A549 (cell line): ENCODE data around the gene PTPN1. TPM values are rescaled to one million over a fixed set of nuclear protein-coding genes. Genes with fewer than 3 reads are reported as not detected.

Experiments
- ATAC-seq, 2 experiments: fragments of 200-7000 bp in 1 of 2; fragments of >200 bp in 1 of 2; cut with Nextera tagmentation in 1 of 2; cut with Tn5 transposase in 1 of 2; 3 replicates each; pipeline versions ENCODE4 v1.8.0 to v1.9.1; 2018 to 2020; ENCODE audit warnings: mild to moderate bottlenecking in 1 of 2, moderate library complexity in 1 of 2
- CTCF ChIA-PET: fragments of 300-600 bp; sonication (Branson Sonifier 250); formaldehyde crosslinking; extraction: SDS; loops from one replicate; lab custom pipeline; 2021; ENCODE audit warnings: antibody characterized with exemption, inconsistent platforms; lab: Yijun Ruan, JAX
- POLR2A ChIA-PET: fragments of 350-600 bp; formaldehyde crosslinking; extraction: SDS; loops from one replicate; lab custom pipeline; 2021; ENCODE audit warnings: antibody characterized with exemption, inconsistent platforms; lab: Yijun Ruan, JAX
- DNase-seq, 2 experiments: peaks; one replicate each; pipeline versions ENCODE4 v3.0.0 to v3.0.0-alpha.2; 2011 to 2016; ENCODE audit warnings: low read depth in 1 of 2, low spot score in 1 of 2
- FAIRE-seq: peaks from 2 replicates; lab custom pipeline; 2011; peaks lifted over from hg19 to GRCh38; lab: Jason Lieb, UNC
- H3K27ac ChIP-seq, 2 experiments: fragments of >200 bp; sonication (Bioruptor Twin); formaldehyde crosslinking; 3 replicates each; pipeline ENCODE4 v1.5.1; 2016 to 2017
- H3K4me1 ChIP-seq: fragments of >200 bp; sonication (Bioruptor Twin); formaldehyde crosslinking; 3 replicates; pipeline ENCODE4 v1.6.1; 2016
- H3K4me2 ChIP-seq: fragments of >200 bp; sonication (Bioruptor Twin); formaldehyde crosslinking; 3 replicates; pipeline ENCODE4 v1.6.1; 2016
- H3K4me3 ChIP-seq: fragments of >200 bp; sonication (Bioruptor Twin); formaldehyde crosslinking; 3 replicates; pipeline ENCODE4 v1.5.1; 2016
- H3K9me3 ChIP-seq: fragments of >200 bp; sonication (Bioruptor Twin); formaldehyde crosslinking; 3 replicates; pipeline ENCODE4 v1.6.1; 2016
- BCL3 ChIP-seq: fragments of >200 bp; sonication (Bioruptor Twin); formaldehyde crosslinking; IDR thresholded peaks from 3 replicates; pipeline ENCODE4 v1.6.1; 2016
- CHD2 ChIP-seq: fragments of 150-350 bp; IDR thresholded peaks from 2 replicates; pipeline ENCODE4 v1.6.1; 2014; ENCODE audit warnings: low read length; ENCODE audit not compliant: partially characterized antibody
- EHMT2 ChIP-seq: fragments of 200-600 bp; sonication (generic); IDR thresholded peaks from 2 replicates; pipeline ENCODE4 v1.6.1; 2016; ENCODE audit warnings: antibody characterized with exemption, low read depth, mild to moderate bottlenecking, moderate library complexity
- ELK1 ChIP-seq: fragments of 150-350 bp; IDR thresholded peaks from 2 replicates; pipeline ENCODE4 v1.6.1; 2014; ENCODE audit warnings: low read depth, mild to moderate bottlenecking, low read length
- EP300 ChIP-seq, 2 experiments: fragments of >200 bp; sonication (Bioruptor Twin); formaldehyde crosslinking; IDR thresholded peaks; 2 replicates in 1 of 2; 3 replicates in 1 of 2; pipeline ENCODE4 v1.6.1; 2016 to 2017
- ESRRA ChIP-seq: fragments of 150-350 bp; IDR thresholded peaks from 2 replicates; pipeline ENCODE4 v1.6.1; 2014; ENCODE audit warnings: mild to moderate bottlenecking, low read length, borderline replicate concordance
- FOXS1 ChIP-seq: fragments of 250-450 bp; sonication (Bioruptor Pico); IDR thresholded peaks from 2 replicates; pipeline ENCODE4 v1.5.0; 2020; ENCODE audit warnings: mild to moderate bottlenecking, moderate library complexity
- HOXB5 ChIP-seq: fragments of 250-450 bp; sonication (Bioruptor Pico); IDR thresholded peaks from 2 replicates; pipeline ENCODE4 v1.5.0; 2020; ENCODE audit warnings: mild to moderate bottlenecking, moderate library complexity
- JUNB ChIP-seq: fragments of >200 bp; sonication (Bioruptor Twin); formaldehyde crosslinking; IDR thresholded peaks from 2 replicates; pipeline ENCODE4 v1.6.1; 2016
- MAFK ChIP-seq: fragments of 450-650 bp; IDR thresholded peaks from 2 replicates; pipeline ENCODE4 v1.6.1; 2014; ENCODE audit not compliant: partially characterized antibody
- RAD21 ChIP-seq, 2 experiments: fragments of >200 bp in 1 of 2; sonication (Bioruptor Twin) in 1 of 2; formaldehyde crosslinking in 1 of 2; IDR thresholded peaks in 1 of 2; conservative IDR thresholded peaks in 1 of 2; 2 replicates in 1 of 2; 3 replicates in 1 of 2; pipeline ENCODE4 v1.6.1; 2012 to 2018; ENCODE audit warnings: inconsistent platforms in 1 of 2
- RARB ChIP-seq: fragments of 250-450 bp; sonication (Bioruptor Pico); IDR thresholded peaks from 2 replicates; pipeline ENCODE4 v1.8.0; 2021; ENCODE audit warnings: mild to moderate bottlenecking, moderate library complexity
- SMC3 ChIP-seq: fragments of >200 bp; sonication (Bioruptor Twin); formaldehyde crosslinking; IDR thresholded peaks from 3 replicates; pipeline ENCODE4 v1.6.1; 2018; ENCODE audit warnings: inconsistent platforms
- SREBF2 ChIP-seq: fragments of 450-650 bp; IDR thresholded peaks from 2 replicates; pipeline ENCODE4 v1.6.1; 2014; ENCODE audit warnings: mild to moderate bottlenecking, moderate library complexity
- TFCP2L1 ChIP-seq: fragments of 250-450 bp; sonication (Bioruptor Pico); IDR thresholded peaks from 2 replicates; pipeline ENCODE4 v1.5.0; 2021; ENCODE audit warnings: mild to moderate bottlenecking
- USF2 ChIP-seq: fragments of 450-650 bp; IDR thresholded peaks from 2 replicates; pipeline ENCODE4 v1.6.1; 2014; ENCODE audit warnings: antibody characterized with exemption
- WGBS: methylation state at CpG from one replicate; pipeline ENCODE4 v1.1.6; 2017; ENCODE audit errors: missing lambda C conversion rate; 5-methylcytosine and 5-hydroxymethylcytosine counted together
- polyA plus RNA-seq, 4 experiments: library from polyadenylated mRNA; depleted of rRNA in 3 of 4; stranded (reverse); fragments of >200 nt; fragmentation: RNase III in 1 of 4; extraction: RNeasy Plus Mini Kit Qiagen cat#74134 plus additional on column Dnase treatment in 1 of 4; gene quantifications; 2 replicates in 3 of 4; 3 replicates in 1 of 4; pipeline ENCODE4 v1.2.3, GENCODE V29; 2011 to 2017

The PTPN1 gene
- polyA plus RNA-seq, 2 of the 4 experiments (the other 2 are of a cell fraction): 23.2 to 24.3 TPM

GRCh38 chr20:50610212-50610718 is 100.1 kb downstream of the PTPN1 start:
- peak in 1 of 2 experiments; percentile 38 for DNase-seq
- no peak overlapping the region for H3K27ac ChIP-seq
- CTCF ChIA-PET: interaction anchor here (0.8 to 3.0 kb wide), 12 partner anchors 11 to 431 kb away, joined by 3 to 10 read pairs (median 3); no protein-coding TSS in a partner anchor
- TF ChIP-seq USF2 (no peak), SMC3 (0 out of 3 replicates have a peak, but pooled peaks have one; percentile 11), RAD21 (conservative IDR thresholded peaks at IDR 0.05 in 1 of 2, IDR thresholded peaks at IDR 0.05 in 1 of 2) (peak in 1 of 2 experiments; percentile 33; a peak in 2 of 5 replicates)
- TF ChIP-seq, all 56 proteins: peak for 2
- no peak overlapping the region for H3K4me2 ChIP-seq
- ATAC-seq (peak; percentile 60 to 76), FAIRE-seq (no peak)
- no peak overlapping the region for H3K4me3 ChIP-seq
- POLR2A ChIA-PET: no interaction called here
- H3K9me3 ChIP-seq: no peaks in the 10 kb centered on the region
- no peaks in the 10 kb centered on the region for H3K4me1 ChIP-seq
- WGBS: 26% methylated on average over 4 of the region's 4 CpGs

GRCh38 chr20:50611128-50611810 is 101.1 kb downstream of the PTPN1 start:
- no peak for FAIRE-seq
- TF ChIP-seq ESRRA: no peak
- no peak for TF ChIP-seq BCL3
- TF ChIP-seq EP300 (IDR thresholded peaks at IDR 0.05): no peak
- no peak for TF ChIP-seq SREBF2
- no peak for TF ChIP-seq EHMT2
- ATAC-seq: no peak
- ChIA-PET CTCF (interaction anchor here (0.7 to 3.0 kb wide), 13 partner anchors 12 to 184 kb away, joined by 3 to 9 read pairs (median 3); partner anchors contain the start of gene BCAS4), POLR2A (interaction anchor here (1.1 kb wide), 1 partner anchor 183 kb away, joined by 3 read pairs; no protein-coding TSS in a partner anchor)
- Histone ChIP-seq H3K4me1 (no peaks in the 10 kb centered on the region), H3K27ac (no peak overlapping the region), H3K4me2 (no peak overlapping the region), H3K4me3 (no peak overlapping the region), H3K9me3 (no peaks in the 10 kb centered on the region)
- DNase-seq: no peak
- 73% methylated on average over 15 of the region's 15 CpGs for WGBS

GRCh38 chr20:50613438-50614169 is 103.4 kb downstream of the PTPN1 start:
- Histone ChIP-seq H3K4me1 (0 out of 3 replicates have a peak, but pooled peaks cover 3% of the 10 kb centered on the region), H3K4me2 (no peak overlapping the region), H3K9me3 (no peaks in the 10 kb centered on the region), H3K4me3 (no peak overlapping the region), H3K27ac (no peak overlapping the region)
- whole genome bisulfite sequencing: 91% methylated on average over 15 of the region's 15 CpGs
- POLR2A ChIA-PET: no interaction called here
- TF ChIP-seq TFCP2L1 (CRISPR knock-in tag) (no peak), HOXB5 (CRISPR knock-in tag) (no peak), ELK1 (no peak), RARB (CRISPR knock-in tag) (no peak), FOXS1 (CRISPR knock-in tag) (no peak), CHD2 (no peak), JUNB (no peak), MAFK (no peak)
- no peak for DNase-seq
- CTCF ChIA-PET: interaction anchor here (0.6 to 2.3 kb wide), 8 partner anchors 11 to 428 kb away, joined by 3 to 14 read pairs (median 4); no protein-coding TSS in a partner anchor
- FAIRE-seq: no peak
- ATAC-seq: no peak
